Raji (cell line): ENCODE results near the gene PALLD.

Experiments
- POLR2A ChIP-seq: IDR thresholded peaks from 2 replicates; pipeline ENCODE4 v1.6.1; 2011; ENCODE audit warnings: low read depth, low read length, control low read depth; ENCODE audit not compliant: insufficient read depth

The PALLD gene

DNA sequence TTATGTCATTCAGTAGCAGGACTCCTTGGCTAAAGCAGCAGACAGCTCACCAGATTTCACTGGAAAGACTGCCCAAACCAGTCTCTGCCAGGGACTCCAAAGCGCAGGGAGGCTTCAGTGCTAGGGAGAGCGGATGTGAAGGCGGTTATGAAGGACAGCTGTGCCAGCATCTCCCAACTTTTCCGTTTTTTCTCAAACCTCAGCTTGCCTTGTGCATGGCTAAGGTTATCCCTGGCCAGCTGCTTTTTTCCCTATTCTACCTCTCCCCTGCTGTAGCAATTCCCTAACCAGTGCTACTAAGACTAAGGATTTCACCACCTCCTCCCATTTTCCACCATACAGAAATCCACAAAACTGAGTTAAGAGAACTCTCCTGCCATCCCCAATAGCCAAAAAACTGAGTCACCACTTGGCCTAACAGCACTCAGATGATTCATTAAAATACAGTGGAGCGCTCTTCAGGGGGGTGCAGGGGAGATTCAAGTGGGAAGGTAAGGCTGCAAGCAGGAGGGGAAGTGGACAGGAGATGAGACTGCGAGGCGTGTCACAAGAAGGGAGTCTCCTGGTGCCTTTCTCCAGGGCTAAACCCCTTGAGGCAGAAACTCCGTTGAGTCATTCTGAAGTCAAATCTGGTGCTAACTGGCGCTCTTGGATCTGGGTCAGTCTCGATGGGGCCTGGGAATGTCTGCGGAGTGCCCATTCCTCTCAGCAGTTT lies 90.7 kb downstream of the PALLD start:
- TF ChIP-seq POLR2A, result no peak

DNA sequence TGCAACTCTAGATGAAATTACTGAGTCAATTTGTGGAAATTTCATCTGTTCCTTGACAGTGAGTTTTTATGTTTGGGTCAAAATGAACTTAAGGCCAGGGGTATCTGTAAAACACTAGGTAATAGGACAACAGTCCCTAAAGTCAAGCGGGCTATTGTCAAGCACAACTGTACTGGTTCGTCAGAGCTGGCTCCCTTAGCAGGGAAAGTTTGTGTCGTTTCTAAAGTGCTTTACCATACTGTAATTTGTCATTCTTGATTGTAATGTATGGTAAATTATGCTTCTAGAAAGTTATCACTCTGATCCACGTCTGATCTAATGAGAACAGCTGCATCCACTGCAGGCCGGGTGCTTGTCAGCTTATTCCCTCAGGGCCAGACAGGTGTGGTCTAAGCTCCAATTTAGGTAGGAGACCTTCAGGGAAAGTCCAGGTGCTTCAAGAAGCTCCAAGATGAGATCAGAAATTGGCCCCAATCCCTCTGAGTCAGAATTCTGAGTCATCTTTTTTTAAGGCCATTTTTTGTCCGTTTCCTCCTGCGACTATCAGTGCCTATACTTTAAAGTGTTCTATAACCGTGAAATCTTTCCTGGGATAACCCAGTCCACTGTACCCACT lies 92.2 kb downstream of the PALLD start:
- TF ChIP-seq POLR2A, result no peak

GRCh38 chr4:168592676-168593075 lies 95.8 kb downstream of the PALLD start:
- TF ChIP-seq POLR2A, result no peak

DNA sequence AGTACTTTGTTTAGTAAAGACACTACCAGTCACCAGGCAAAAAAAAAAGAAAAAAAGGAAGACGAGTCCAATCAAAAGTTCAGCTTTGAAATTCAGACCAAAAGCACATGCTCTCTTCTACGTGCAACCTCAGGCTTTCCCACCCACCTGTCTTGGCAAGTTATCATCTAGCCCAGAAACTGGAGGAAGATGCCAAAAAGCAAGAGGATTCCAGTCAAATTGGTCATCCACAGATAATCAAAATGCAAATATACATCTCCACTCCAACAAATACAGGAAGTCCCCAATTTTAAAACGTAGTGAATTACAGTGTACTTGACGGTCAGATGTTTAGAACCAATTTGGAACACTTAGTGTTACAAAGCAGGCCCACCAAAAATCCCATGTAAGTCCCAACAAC lies 96.5 kb downstream of the PALLD start:
- TF ChIP-seq POLR2A, result no peak

DNA sequence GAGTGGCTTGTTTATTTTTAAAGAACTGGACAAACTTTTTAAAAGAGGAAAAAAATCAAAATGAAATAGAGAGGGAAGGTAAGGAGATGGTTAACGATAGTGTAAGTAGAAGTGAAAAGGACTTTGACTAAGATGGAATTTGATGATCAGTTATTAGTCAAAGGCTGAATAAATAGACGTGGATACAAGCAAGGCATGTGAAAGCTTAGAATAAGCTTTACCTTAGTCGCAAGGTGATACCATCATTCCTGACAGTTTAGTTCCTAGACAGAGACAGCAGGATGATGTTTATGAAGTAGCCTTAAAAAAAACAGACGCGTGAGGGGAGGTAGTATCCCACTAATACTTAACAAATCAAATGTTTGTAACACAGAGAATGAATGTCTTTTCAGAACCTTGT lies 97.3 kb downstream of the PALLD start:
- TF ChIP-seq POLR2A, result no peak

DNA sequence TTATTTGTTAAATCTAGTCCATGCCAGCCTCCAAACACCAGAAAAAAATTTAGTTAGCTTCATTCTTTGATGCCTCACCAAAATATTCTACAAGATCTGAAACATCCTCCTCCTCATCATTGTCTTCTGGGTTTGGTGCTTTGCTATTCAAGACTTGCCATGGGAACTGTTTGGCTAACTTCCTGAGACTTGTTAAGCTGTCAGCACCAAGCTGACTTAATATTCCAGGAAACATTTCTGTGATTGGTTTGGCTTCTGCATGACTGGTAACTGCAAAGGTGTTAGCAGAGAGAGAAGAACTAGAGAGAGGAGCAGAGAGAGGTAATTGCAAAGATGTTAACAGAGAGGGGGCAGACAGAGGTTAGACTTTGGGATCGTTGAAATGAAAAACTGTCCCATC lies 101.3 kb downstream of the PALLD start:
- TF ChIP-seq POLR2A, result no peak

GRCh38 chr4:168600796-168601583 lies 104.1 kb downstream of the PALLD start:
- TF ChIP-seq POLR2A, result no peak

DNA sequence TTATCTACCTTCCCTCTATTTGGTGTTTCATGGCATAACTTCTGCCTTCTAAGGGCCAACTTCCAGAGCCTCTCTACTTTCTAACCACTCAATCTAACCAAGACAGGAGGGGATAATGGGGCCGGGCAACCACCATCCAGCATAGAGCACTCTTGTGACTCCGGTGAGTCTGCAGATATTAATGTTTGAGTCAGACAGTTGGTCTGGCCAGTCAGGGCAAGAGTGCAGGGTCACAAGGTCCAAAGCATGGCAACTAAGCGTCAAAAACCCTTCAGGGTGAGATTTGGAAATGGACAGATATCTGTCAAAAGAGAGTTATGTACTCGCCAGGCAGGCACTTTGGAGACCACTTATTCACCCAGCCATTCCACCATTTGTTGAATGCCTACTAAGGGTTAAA lies 105.0 kb downstream of the PALLD start:
- no peak for TF ChIP-seq POLR2A

DNA sequence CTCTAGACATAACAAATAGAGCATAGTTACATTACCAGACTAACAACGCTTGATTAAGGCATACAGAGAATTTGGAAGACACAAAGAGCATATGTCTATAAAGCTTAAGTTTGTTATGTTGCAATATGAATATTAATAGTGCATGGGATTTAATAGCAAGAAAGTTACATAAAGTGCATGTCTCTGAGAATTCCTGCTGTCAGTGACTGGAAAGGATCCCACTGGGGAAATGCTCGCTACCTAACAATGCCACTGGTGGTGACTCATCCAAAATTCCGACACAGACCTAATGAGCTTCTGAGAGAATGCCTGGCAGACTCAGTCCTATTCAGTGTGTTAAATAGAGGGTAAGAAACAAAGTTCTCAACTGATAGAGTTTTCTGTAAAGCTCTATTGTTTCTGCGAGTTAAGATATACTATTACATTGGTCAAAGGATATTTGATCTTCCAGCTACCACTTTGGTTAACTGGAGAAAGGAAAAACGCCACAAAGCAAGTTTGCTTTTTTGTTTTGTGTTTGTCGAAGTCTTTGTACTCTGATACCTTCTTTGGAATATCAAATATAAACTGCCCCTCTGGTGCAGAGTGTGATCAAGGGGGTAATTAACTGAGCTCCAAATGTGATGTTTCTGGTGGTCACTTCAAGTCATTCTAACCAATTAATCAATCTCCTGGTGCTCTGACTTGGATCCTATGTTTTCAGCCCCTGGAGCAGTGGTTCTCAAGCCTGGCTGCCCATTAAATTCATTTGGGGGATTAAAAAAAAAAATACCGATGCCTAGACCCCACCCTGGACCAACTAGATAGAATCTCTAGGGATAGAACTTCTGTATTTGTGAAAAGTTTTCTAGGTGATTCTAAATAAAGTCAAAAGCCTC lies 107.9 kb downstream of the PALLD start:
- no peak for TF ChIP-seq POLR2A

DNA sequence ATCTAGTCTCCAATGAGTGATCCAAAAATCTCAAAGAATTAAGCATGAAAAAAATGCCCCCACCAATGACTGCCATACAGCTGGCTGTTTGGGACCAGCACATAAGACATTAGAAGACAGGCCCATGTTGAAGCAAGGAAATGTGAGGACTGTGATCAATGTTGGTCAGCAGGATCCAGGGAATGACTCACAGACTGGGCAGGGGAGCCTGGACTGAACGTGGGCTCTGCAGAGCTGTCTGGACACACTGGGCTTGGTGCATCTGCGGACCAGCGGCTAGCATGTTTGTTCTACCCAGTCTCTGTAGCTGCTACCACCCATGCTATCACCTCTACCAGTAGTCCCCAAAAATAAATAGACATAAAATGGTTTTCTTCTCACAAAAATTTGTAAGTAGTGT lies 108.6 kb downstream of the PALLD start:
- no peak for TF ChIP-seq POLR2A

DNA sequence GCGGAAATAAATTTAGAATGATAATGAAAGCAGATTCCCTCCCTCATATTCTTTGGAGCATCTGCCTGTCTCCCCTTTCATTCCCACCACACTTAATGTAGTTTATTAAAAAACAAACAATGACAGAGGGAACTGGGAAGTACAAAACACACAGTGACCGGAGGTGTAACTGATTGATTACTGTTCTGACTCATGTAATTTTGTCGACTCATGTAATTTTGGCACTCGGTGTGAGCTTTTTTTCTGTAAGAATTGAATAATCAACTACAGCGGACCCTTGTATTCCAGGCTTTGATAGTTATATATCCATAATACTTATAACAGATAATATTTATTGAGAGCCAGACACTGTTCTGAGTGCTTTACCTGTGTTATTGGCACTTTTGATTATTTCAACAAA lies 110.4 kb downstream of the PALLD start:
- TF ChIP-seq POLR2A, result no peak

DNA sequence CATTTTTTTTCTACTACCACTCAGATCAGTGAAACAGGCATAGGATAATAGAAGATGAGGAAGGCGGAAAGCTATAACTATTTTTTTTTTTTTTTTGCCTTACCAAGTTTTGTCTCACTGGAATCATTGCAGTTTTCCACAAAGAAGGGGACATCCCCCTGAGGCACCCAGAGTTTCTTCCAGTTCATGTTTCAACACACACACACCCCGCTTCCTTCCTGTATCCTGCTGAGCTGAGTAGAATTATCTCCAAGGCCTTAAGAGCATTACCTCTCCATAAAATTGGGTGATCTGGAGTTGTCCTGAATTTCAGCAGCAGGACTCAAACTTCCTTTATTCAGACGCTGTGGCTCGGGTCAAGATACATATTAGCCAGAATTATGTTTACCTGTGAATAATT lies 111.9 kb downstream of the PALLD start:
- no peak for TF ChIP-seq POLR2A

DNA sequence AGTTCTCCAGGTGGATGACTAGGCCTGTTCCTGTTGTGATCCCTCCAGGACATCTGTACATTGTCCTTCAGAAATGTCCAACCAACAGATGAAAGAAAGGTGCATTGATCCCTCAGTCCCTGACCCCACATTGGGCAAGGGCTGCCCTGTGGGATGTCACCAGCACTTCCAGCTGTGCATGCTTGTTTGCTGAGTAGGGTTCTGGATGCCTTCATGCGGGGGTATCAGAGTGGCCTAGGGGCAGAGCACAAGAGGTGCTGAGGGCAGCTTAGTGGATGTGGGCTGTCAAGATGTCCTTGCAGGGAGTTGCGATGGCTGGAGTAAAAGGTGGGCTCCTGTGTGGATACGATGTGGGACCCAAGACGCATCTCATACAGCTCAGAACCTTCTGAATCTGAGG lies 112.5 kb downstream of the PALLD start:
- TF ChIP-seq POLR2A, result no peak

- TF ChIP-seq POLR2A, result no peak
These were observed 114.2 kb downstream of the PALLD start for GRCh38 chr4:168610911-168611530.
